ENCODE data around the gene RBPJ.

GRCh38 chr4:26406346-26406975, 85.6 kb downstream of the RBPJ start:
- TF ChIP-seq EZH2 (IDR thresholded peaks at IDR 0.05; ENCODE audit: low read depth) = no peak
- TF ChIP-seq, protein P1, sequence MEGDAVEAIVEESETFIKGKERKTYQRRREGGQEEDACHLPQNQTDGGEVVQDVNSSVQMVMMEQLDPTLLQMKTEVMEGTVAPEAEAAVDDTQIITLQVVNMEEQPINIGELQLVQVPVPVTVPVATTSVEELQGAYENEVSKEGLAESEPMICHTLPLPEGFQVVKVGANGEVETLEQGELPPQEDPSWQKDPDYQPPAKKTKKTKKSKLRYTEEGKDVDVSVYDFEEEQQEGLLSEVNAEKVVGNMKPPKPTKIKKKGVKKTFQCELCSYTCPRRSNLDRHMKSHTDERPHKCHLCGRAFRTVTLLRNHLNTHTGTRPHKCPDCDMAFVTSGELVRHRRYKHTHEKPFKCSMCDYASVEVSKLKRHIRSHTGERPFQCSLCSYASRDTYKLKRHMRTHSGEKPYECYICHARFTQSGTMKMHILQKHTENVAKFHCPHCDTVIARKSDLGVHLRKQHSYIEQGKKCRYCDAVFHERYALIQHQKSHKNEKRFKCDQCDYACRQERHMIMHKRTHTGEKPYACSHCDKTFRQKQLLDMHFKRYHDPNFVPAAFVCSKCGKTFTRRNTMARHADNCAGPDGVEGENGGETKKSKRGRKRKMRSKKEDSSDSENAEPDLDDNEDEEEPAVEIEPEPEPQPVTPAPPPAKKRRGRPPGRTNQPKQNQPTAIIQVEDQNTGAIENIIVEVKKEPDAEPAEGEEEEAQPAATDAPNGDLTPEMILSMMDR (conservative IDR thresholded peaks at IDR 0.05) = no peak
